K562 (cell line): ENCODE results near the gene ZNF157. TPM values are rescaled to one million over a fixed set of nuclear protein-coding genes. Genes with fewer than 3 reads are reported as not detected.

ENCODE experiments used
- ATAC-seq: fragments of 200-7000 bp; cut with Tn5 transposase; 3 replicates; pipeline ENCODE4 v1.9.1; 2020; ENCODE audit warnings: moderate library complexity
- BruUV-seq: library from RNA; stranded (reverse); fragments of 400-500 nt; replicated peaks from 2 replicates; lab custom pipeline; 2021; lab: Mats Ljungman, UMichigan
- CTCF ChIA-PET: fragments of 300-600 bp; formaldehyde crosslinking; extraction: SDS; loops from one replicate; lab custom pipeline; 2021; ENCODE audit warnings: low intra/inter-chr PET ratio; lab: Yijun Ruan, JAX
- POLR2A ChIA-PET: fragments of 300-600, 350-650 bp; sonication (Branson Sonifier 250); formaldehyde crosslinking; extraction: SDS; loops from one replicate; lab custom pipeline; 2021; ENCODE audit warnings: antibody characterized with exemption, inconsistent platforms; lab: Yijun Ruan, JAX
- DNase-seq, 4 experiments: peaks; one replicate each; pipeline versions ENCODE4 v3.0.0 to v3.0.0-alpha.2; 2011 to 2018; ENCODE audit warnings: low spot score in 3 of 4, mixed read lengths in 3 of 4; ENCODE audit errors: extremely low read depth in 1 of 4
- FAIRE-seq: peaks from 2 replicates; lab custom pipeline; 2011; peaks lifted over from hg19 to GRCh38; lab: Jason Lieb, UNC
- H2AFZ ChIP-seq: 2 replicates; pipeline ENCODE4 v1.6.0; 2011; ENCODE audit warnings: low read depth, low read length, control low read depth, inconsistent platforms
- H3K27ac ChIP-seq: fragments of 200-600 bp; 3 replicates; pipeline ENCODE4 v1.8.0; 2011; ENCODE audit warnings: low read depth, mild to moderate bottlenecking, control low read depth, inconsistent platforms, low read length, moderate library complexity, mixed read lengths; ENCODE audit errors: extremely low read depth
- H3K27me3 ChIP-seq, 2 experiments: fragments of 300-600 bp in 1 of 2; 2 replicates in 1 of 2; 3 replicates in 1 of 2; pipeline versions ENCODE4 v1.6.0 to v1.8.0; 2011; ENCODE audit warnings: inconsistent platforms in 2 of 2, low read length in 2 of 2, mild to moderate bottlenecking in 1 of 2, mixed read lengths in 1 of 2, moderate library complexity in 1 of 2; ENCODE audit not compliant: control insufficient read depth in 2 of 2, insufficient read depth in 2 of 2
- H3K36me3 ChIP-seq: fragments of 300-600 bp; 3 replicates; pipeline ENCODE4 v1.8.0; 2011; ENCODE audit warnings: mild to moderate bottlenecking, low read length, inconsistent platforms; ENCODE audit not compliant: control insufficient read depth, insufficient read depth
- H3K4me1 ChIP-seq, 2 experiments: fragments of 200-600 bp in 1 of 2; replicated peaks in 1 of 2; 2 replicates in 1 of 2; 3 replicates in 1 of 2; pipeline versions ENCODE4 v1.5.1 to v1.8.0; 2011; ENCODE audit warnings: inconsistent platforms in 2 of 2, low read length in 2 of 2, mild to moderate bottlenecking in 1 of 2, mixed read lengths in 1 of 2, moderate library complexity in 1 of 2; ENCODE audit not compliant: control insufficient read depth in 2 of 2, insufficient read depth in 2 of 2
- H3K4me2 ChIP-seq: 2 replicates; pipeline ENCODE4 v1.6.1; 2011; ENCODE audit warnings: low read length, control low read depth, inconsistent platforms, mixed read lengths; ENCODE audit not compliant: insufficient read depth
- H3K4me3 ChIP-seq: fragments of 200-600 bp; sonication (generic), shearing (Covaris generic); 2 replicates; pipeline ENCODE4 v1.5.1; 2016; ENCODE audit warnings: control low read depth, inconsistent platforms
- H3K79me2 ChIP-seq: fragments of 200-600 bp; 3 replicates; pipeline ENCODE4 v1.8.0; 2011; ENCODE audit warnings: low read length, inconsistent platforms; ENCODE audit not compliant: control insufficient read depth, insufficient read depth
- H3K9ac ChIP-seq, 2 experiments: 2 replicates each; pipeline versions ENCODE4 v1.6.0 to v1.6.1; 2011; ENCODE audit warnings: low read depth in 2 of 2, low read length in 2 of 2, control low read depth in 1 of 2, inconsistent platforms in 1 of 2, mild to moderate bottlenecking in 1 of 2, mixed read lengths in 1 of 2; ENCODE audit not compliant: insufficient read depth in 1 of 2
- H3K9me1 ChIP-seq: one replicate; pipeline ENCODE4 v1.6.0; 2011; ENCODE audit warnings: inconsistent platforms, mild to moderate bottlenecking, low read length, moderate library complexity; ENCODE audit not compliant: control insufficient read depth, insufficient read depth
- H3K9me3 ChIP-seq: replicated peaks from 2 replicates; pipeline ENCODE4 v1.5.1; 2011; ENCODE audit warnings: low read depth, low read length, inconsistent platforms; ENCODE audit not compliant: control insufficient read depth, insufficient read depth
- H4K20me1 ChIP-seq: replicated peaks from 2 replicates; pipeline ENCODE4 v1.6.1; 2011; ENCODE audit warnings: low read length, inconsistent platforms, mixed read lengths; ENCODE audit not compliant: control insufficient read depth, insufficient read depth
- CBFA2T3 ChIP-seq: fragments of 450-650 bp; IDR thresholded peaks from 2 replicates; pipeline ENCODE4 v1.6.1; 2017
- FOSL1 ChIP-seq: fragments of 200-800 bp; sonication (Bioruptor generic); conservative IDR thresholded peaks from 2 replicates; pipeline ENCODE4 v1.6.1; 2016; ENCODE audit warnings: missing genetic modification characterization, missing compliant biosample characterization
- NBN ChIP-seq: fragments of 450-650 bp; IDR thresholded peaks from 2 replicates; pipeline ENCODE4 v1.6.1; 2016; ENCODE audit warnings: low read depth, mild to moderate bottlenecking
- NFE2 ChIP-seq: IDR thresholded peaks from 2 replicates; pipeline ENCODE4 v1.6.1; 2014; ENCODE audit warnings: antibody characterized with exemption, low read depth
- RCOR1 ChIP-seq, 2 experiments: IDR thresholded peaks; 2 replicates each; pipeline ENCODE4 v1.6.1; 2012; ENCODE audit warnings: low read depth in 2 of 2, low read length in 2 of 2, borderline replicate concordance in 1 of 2, improper control_type of control experiment in 1 of 2
- SMAD1 ChIP-seq: fragments of 150-350 bp; IDR thresholded peaks from 2 replicates; pipeline ENCODE4 v1.6.1; 2014; ENCODE audit warnings: low read length, low read depth; ENCODE audit not compliant: partially characterized antibody
- TRIM28 ChIP-seq: fragments of 450-650 bp; IDR thresholded peaks from 2 replicates; pipeline ENCODE4 v1.6.1; 2017
- U2AF2 ChIP-seq: fragments of 200-400 bp; formaldehyde crosslinking; optimal IDR thresholded peaks from 2 replicates; pipeline ENCODE3; 2017; ENCODE audit warnings: low read depth, mild to moderate bottlenecking, low read length
- ZNF124 ChIP-seq: sonication (generic); formaldehyde crosslinking; IDR thresholded peaks from 2 replicates; pipeline ENCODE4 v1.8.1; 2022; ENCODE audit warnings: missing genetic modification reagents
- ZNF274 ChIP-seq: IDR thresholded peaks from 2 replicates; pipeline ENCODE4 v1.6.1; 2011; ENCODE audit warnings: low read depth, mild to moderate bottlenecking, low read length, moderate library complexity, borderline replicate concordance
- ZNF75A ChIP-seq: fragments of 450-650 bp; formaldehyde crosslinking; IDR thresholded peaks from 2 replicates; pipeline ENCODE4 v1.4.0; 2020; ENCODE audit warnings: mild to moderate bottlenecking
- WGBS: fragments of 100-300 bp; shearing (Covaris generic); methylation state at CpG from one replicate; pipeline ENCODE4 v1.1.6; 2016; ENCODE audit warnings: low coverage, mixed read lengths; ENCODE audit not compliant: insufficient coverage; ENCODE audit errors: missing lambda C conversion rate; 5-methylcytosine and 5-hydroxymethylcytosine counted together
- in situ Hi-C: fragments of 300-500 bp; cut with MboI; formaldehyde crosslinking; loops from 4 replicates; pipeline ENCODE4 v1.15.0; 2018; ENCODE audit warnings: inconsistent platforms, mixed read lengths
- intact Hi-C: fragments of 100-400 bp; cut with micrococcal nuclease; formaldehyde crosslinking; loops from 2 replicates; pipeline ENCODE4 v1.14.2; 2022
- polyA plus RNA-seq, 8 experiments: library from polyadenylated mRNA; depleted of rRNA in 4 of 8; stranded (reverse) in 5 of 8; unstranded in 3 of 8; fragments of >200 nt; fragmentation: Nextera tagmentation in 2 of 8; fragmentation: Illumina TruSeq in 1 of 8; extraction: Ambion mirVana in 2 of 8; extraction: Trizol in 1 of 8; gene quantifications; 2 replicates each; pipeline versions ENCODE4 v1.2.1 to v1.2.3, GENCODE V29; 2011 to 2014; ENCODE audit warnings: inconsistent platforms in 1 of 8, missing spikeins in 1 of 8
- total RNA-seq, 7 experiments: library from RNA; depleted of rRNA in 6 of 7; stranded (reverse); fragments of >200 nt in 6 of 7; fragmentation: Illumina TruSeq in 2 of 7; extraction: Trizol in 2 of 7; gene quantifications; 2 replicates each; pipeline versions ENCODE4 v1.2.1 to v1.2.3, GENCODE V29; 2011 to 2021; ENCODE audit warnings: low replicate concordance in 1 of 7

Gene ZNF157
- total and polyA plus RNA-seq, 9 of the 15 experiments (the other 6 are each of a cell fraction or from before 2014, with no cell fraction given): 0.03 TPM; not detected in 8

DNA sequence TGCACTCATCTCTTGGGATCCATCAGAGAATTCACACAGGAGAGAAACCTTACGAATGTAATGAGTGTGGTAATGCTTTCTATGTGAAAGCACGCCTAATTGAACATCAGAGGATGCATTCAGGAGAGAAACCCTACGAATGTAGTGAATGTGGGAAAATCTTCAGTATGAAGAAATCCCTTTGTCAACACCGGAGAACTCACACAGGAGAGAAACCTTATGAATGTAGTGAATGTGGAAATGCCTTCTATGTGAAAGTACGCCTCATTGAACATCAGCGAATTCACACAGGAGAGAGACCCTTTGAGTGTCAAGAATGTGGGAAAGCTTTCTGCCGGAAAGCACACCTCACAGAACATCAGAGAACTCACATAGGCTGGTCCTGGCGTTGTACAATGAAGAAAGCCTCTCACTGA, 42.8 kb downstream of the ZNF157 start:
- CTCF ChIA-PET: no interaction called here
- POLR2A ChIA-PET: no interaction called here
- no peak overlapping the region for H3K27ac ChIP-seq
- H3K4me1 ChIP-seq: no peaks in the 10 kb centered on the region; a peak in 1 of 5 replicates
- DNase-seq (no peak), ATAC-seq (no peak), FAIRE-seq (no peak)
- 0 out of 2 replicates have a peak, but pooled peaks cover 4% of the 10 kb centered on the region for H3K9me3 ChIP-seq
- no peaks in the 10 kb centered on the region for H3K9me1 ChIP-seq
- no peaks in the 10 kb centered on the region for H3K36me3 ChIP-seq
- no peaks in the 10 kb centered on the region; a peak in 1 of 5 replicates for H3K27me3 ChIP-seq
- no peaks in the 10 kb centered on the region for H3K79me2 ChIP-seq
- 2% methylated on average over 8 of the region's 8 CpGs for whole genome bisulfite sequencing
- H4K20me1 ChIP-seq: no peaks in the 10 kb centered on the region
- no peak overlapping the region for H2AFZ ChIP-seq
- no peak overlapping the region for H3K4me3 ChIP-seq
- intact Hi-C loops (no loop called here), in situ Hi-C loops (no loop called here)
- no peak overlapping the region for H3K4me2 ChIP-seq
- no peak overlapping the region for H3K9ac ChIP-seq
- no TSS peak for BruUV-seq
- TF ChIP-seq SMAD1: no peak
- TF ChIP-seq ZNF274: peak; percentile 96
- TF ChIP-seq ZNF75A (CRISPR knock-in tag): peak; percentile 74; the same call in 1 of the 2 replicates
- TF ChIP-seq NBN: no peak
- TF ChIP-seq RCOR1 (IDR thresholded peaks at IDR 0.05; ENCODE audit: borderline replicate concordance in 1 of 2, low read depth in 2 of 2, low read length in 2 of 2): no peak
- TF ChIP-seq TRIM28: peak; percentile 76; the same call in 1 of the 2 replicates
- TF ChIP-seq ZNF124 (CRISPR knock-in tag): no peak

DNA sequence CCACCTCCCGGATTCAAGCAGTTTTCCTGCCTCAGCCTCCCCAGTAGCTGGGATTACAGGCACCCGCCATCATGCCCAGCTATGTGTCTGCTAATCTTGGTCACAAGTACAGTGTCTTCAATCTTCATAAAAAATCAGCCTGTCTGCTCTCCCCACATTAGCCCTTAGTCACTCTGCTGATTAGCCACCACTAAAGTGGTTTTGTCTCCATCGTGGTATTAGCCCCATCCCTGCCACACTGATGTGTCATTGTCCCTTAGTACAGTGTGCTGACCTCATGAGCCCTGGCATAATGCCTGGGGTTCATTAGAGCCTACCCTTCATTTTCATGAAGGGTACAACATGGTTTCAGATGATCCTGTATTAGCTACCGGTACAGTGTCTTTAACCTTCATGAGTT, 49.9 kb downstream of the ZNF157 start:
- ATAC-seq: no peak
- Histone ChIP-seq H3K9ac (no peak overlapping the region), H3K79me2 (no peaks in the 10 kb centered on the region), H3K4me2 (no peak overlapping the region), H3K9me3 (no peaks in the 10 kb centered on the region), H3K36me3 (no peaks in the 10 kb centered on the region), H4K20me1 (no peaks in the 10 kb centered on the region), H3K9me1 (no peaks in the 10 kb centered on the region), H2AFZ (no peak overlapping the region), H3K4me1 (no peaks in the 10 kb centered on the region), H3K4me3 (no peak overlapping the region), H3K27ac (no peak overlapping the region), H3K27me3 (no peaks in the 10 kb centered on the region)
- BruUV-seq: no TSS peak
- no peak for DNase-seq
- CTCF ChIA-PET: no interaction called here
- TF ChIP-seq CBFA2T3 (0 out of 2 replicates have a peak, but pooled peaks have one; percentile 11), U2AF2 (no peak), FOSL1 (tag) (peak; percentile 25; the same call in 1 of the 2 replicates), NFE2 (peak; percentile 19; the same call in 1 of the 2 replicates)
- intact Hi-C loops (no loop called here), in situ Hi-C loops (no loop called here)
- 0% methylated on average over 4 of the region's 4 CpGs for whole genome bisulfite sequencing
- no peak for FAIRE-seq
- POLR2A ChIA-PET: no interaction called here
